ENCODE data around the gene LRRC72. TPM values are rescaled to one million over a fixed set of nuclear protein-coding genes. Genes with fewer than 3 reads are reported as not detected.

Gene LRRC72
- total RNA-seq, 3 donors from 2014 or later (not counting 1 experiment from before 2014, with no cell fraction given): not detected

GRCh38 chr7:16616542-16616941 lies 89.9 kb downstream of the LRRC72 start:
- Histone ChIP-seq H3K4me1 (ENCODE audit: control insufficient read depth, insufficient read depth, low read length) (no peaks in the 10 kb centered on the region), H3K36me3 (ENCODE audit: control insufficient read depth, insufficient read depth, low read length) (peaks cover 44% of the 10 kb centered on the region), H3K27me3 (ENCODE audit: control insufficient read depth, insufficient read depth, low read length) (no peaks in the 10 kb centered on the region), H3K9me3 (ENCODE audit: control insufficient read depth, insufficient read depth, low read length) (no peaks in the 10 kb centered on the region), H3K4me3 (ENCODE audit: low read length) (no peak overlapping the region), H3K27ac (ENCODE audit: low read length) (no peak overlapping the region)
- peaks cover 7% of the 10 kb centered on the region for H3K36me3 Mint-ChIP-seq
- H3K4me3 Mint-ChIP-seq: no peak overlapping the region
- no peaks in the 10 kb centered on the region for H3K27me3 Mint-ChIP-seq (ENCODE audit: low read depth in 2 of 2)
- TF ChIP-seq CTCF (IDR thresholded peaks at IDR 0.05): no peak
- DNase-seq (no peak), ATAC-seq (no peak)
- 92% methylated on average over 17 of the region's 18 CpGs for WGBS (ENCODE audit: insufficient coverage)
- H3K4me1 Mint-ChIP-seq: peaks cover 0 to 6% of the 10 kb centered on the region in 2 donors
- H3K9me3 Mint-ChIP-seq: no peaks in the 10 kb centered on the region
- no peak overlapping the region for H3K27ac Mint-ChIP-seq
- intact Hi-C loops (cut with micrococcal nuclease): no loop called here

- H3K4me1 Mint-ChIP-seq: peaks cover 0 to 6% of the 10 kb centered on the region in 2 donors
- H3K9me3 ChIP-seq (ENCODE audit: control insufficient read depth, insufficient read depth, low read length): no peaks in the 10 kb centered on the region
- TF ChIP-seq CTCF (IDR thresholded peaks at IDR 0.05): no peak
- ATAC-seq: peak in 1 of 3 donors; percentile 35
- DNase-seq: no peak
- no peaks in the 10 kb centered on the region for H3K27me3 ChIP-seq (ENCODE audit: control insufficient read depth, insufficient read depth, low read length)
- peaks cover 7% of the 10 kb centered on the region for H3K36me3 Mint-ChIP-seq
- H3K27me3 Mint-ChIP-seq (ENCODE audit: low read depth in 2 of 2): no peaks in the 10 kb centered on the region
- H3K4me3 Mint-ChIP-seq: no peak overlapping the region
- no peak overlapping the region for H3K4me3 ChIP-seq (ENCODE audit: low read length)
- 78% methylated on average over 1 of the region's 2 CpGs for WGBS (ENCODE audit: insufficient coverage)
- H3K4me1 ChIP-seq (ENCODE audit: control insufficient read depth, insufficient read depth, low read length): no peaks in the 10 kb centered on the region
- intact Hi-C loops (cut with micrococcal nuclease): no loop called here
- peaks cover 48% of the 10 kb centered on the region for H3K36me3 ChIP-seq (ENCODE audit: control insufficient read depth, insufficient read depth, low read length)
- no peaks in the 10 kb centered on the region for H3K9me3 Mint-ChIP-seq
- H3K27ac Mint-ChIP-seq: no peak overlapping the region
- no peak overlapping the region for H3K27ac ChIP-seq (ENCODE audit: low read length)
Observed at GRCh38 chr7:16619979-16620408, 93.4 kb downstream of the LRRC72 start.

GRCh38 chr7:16626388-16626787 lies 99.8 kb downstream of the LRRC72 start:
- WGBS (ENCODE audit: insufficient coverage): 100% methylated on average over 2 of the region's 2 CpGs
- ATAC-seq (no peak), DNase-seq (no peak)
- intact Hi-C loops (cut with micrococcal nuclease): no loop called here
- no peaks in the 10 kb centered on the region for H3K9me3 ChIP-seq (ENCODE audit: control insufficient read depth, insufficient read depth, low read length)
- no peaks in the 10 kb centered on the region for H3K4me1 ChIP-seq (ENCODE audit: control insufficient read depth, insufficient read depth, low read length)
- no peak overlapping the region for H3K4me3 ChIP-seq (ENCODE audit: low read length)
- Mint-ChIP-seq H3K27ac (no peak overlapping the region), H3K27me3 (ENCODE audit: low read depth in 2 of 2) (no peaks in the 10 kb centered on the region), H3K36me3 (no peaks in the 10 kb centered on the region), H3K9me3 (no peaks in the 10 kb centered on the region), H3K4me1 (peaks cover 0 to 6% of the 10 kb centered on the region in 2 donors), H3K4me3 (no peak overlapping the region)
- H3K36me3 ChIP-seq (ENCODE audit: control insufficient read depth, insufficient read depth, low read length): peaks cover 37% of the 10 kb centered on the region
- TF ChIP-seq CTCF (IDR thresholded peaks at IDR 0.05): no peak
- H3K27ac ChIP-seq (ENCODE audit: low read length): no peak overlapping the region
- no peaks in the 10 kb centered on the region for H3K27me3 ChIP-seq (ENCODE audit: control insufficient read depth, insufficient read depth, low read length)

GRCh38 chr7:16627236-16627635 lies 100.6 kb downstream of the LRRC72 start:
- peaks cover 0 to 6% of the 10 kb centered on the region in 2 donors for H3K4me1 Mint-ChIP-seq
- H3K36me3 Mint-ChIP-seq: peaks cover 6% of the 10 kb centered on the region
- no peak for TF ChIP-seq CTCF (IDR thresholded peaks at IDR 0.05)
- intact Hi-C loops (cut with micrococcal nuclease): no loop called here
- no peaks in the 10 kb centered on the region for H3K27me3 ChIP-seq (ENCODE audit: control insufficient read depth, insufficient read depth, low read length)
- ATAC-seq (no peak), DNase-seq (no peak)
- no peak overlapping the region for H3K27ac ChIP-seq (ENCODE audit: low read length)
- H3K4me3 Mint-ChIP-seq: no peak overlapping the region
- peaks cover 32% of the 10 kb centered on the region for H3K36me3 ChIP-seq (ENCODE audit: control insufficient read depth, insufficient read depth, low read length)
- H3K9me3 ChIP-seq (ENCODE audit: control insufficient read depth, insufficient read depth, low read length): no peaks in the 10 kb centered on the region
- no peaks in the 10 kb centered on the region for H3K4me1 ChIP-seq (ENCODE audit: control insufficient read depth, insufficient read depth, low read length)
- H3K4me3 ChIP-seq (ENCODE audit: low read length): no peak overlapping the region
- no CpG with 5 or more reads among the region's 2 CpGs for WGBS (ENCODE audit: insufficient coverage)
- no peak overlapping the region for H3K27ac Mint-ChIP-seq
- H3K27me3 Mint-ChIP-seq (ENCODE audit: low read depth in 2 of 2): no peaks in the 10 kb centered on the region
- no peaks in the 10 kb centered on the region for H3K9me3 Mint-ChIP-seq

All from natural killer cell (primary cell).